WTC11 (cell line): Measurements from ENCODE around the gene PKIB.

ENCODE experiments used
- CREB1 ChIP-seq: sonication (generic); formaldehyde crosslinking; IDR thresholded peaks from 2 replicates; pipeline ENCODE4 v1.8.0; 2023; ENCODE audit warnings: mild to moderate bottlenecking, missing genetic modification reagents
- ETV6 ChIP-seq: sonication (generic); formaldehyde crosslinking; IDR thresholded peaks from 2 replicates; pipeline ENCODE4 v1.8.1; 2022; ENCODE audit warnings: mild to moderate bottlenecking, missing genetic modification reagents
- FOXP1 ChIP-seq: sonication (generic); formaldehyde crosslinking; IDR thresholded peaks from 2 replicates; pipeline ENCODE4 v1.8.0; 2022; ENCODE audit warnings: missing genetic modification reagents, mild to moderate bottlenecking, moderate library complexity, borderline replicate concordance
- JUN ChIP-seq: sonication (generic); formaldehyde crosslinking; IDR thresholded peaks from 2 replicates; pipeline ENCODE4 v1.8.0; 2023; ENCODE audit warnings: mild to moderate bottlenecking, missing genetic modification reagents
- KAT7 ChIP-seq: sonication (generic); formaldehyde crosslinking; IDR thresholded peaks from 2 replicates; pipeline ENCODE4 v1.8.1; 2023; ENCODE audit warnings: missing genetic modification reagents, mild to moderate bottlenecking, borderline replicate concordance
- NFYB ChIP-seq: sonication (generic); formaldehyde crosslinking; conservative IDR thresholded peaks from 2 replicates; pipeline ENCODE4 v1.8.0; 2022; ENCODE audit warnings: low read depth, missing genetic modification reagents
- TP53 ChIP-seq: sonication (generic); formaldehyde crosslinking; IDR thresholded peaks from 2 replicates; pipeline ENCODE4 v1.8.1; 2023; ENCODE audit warnings: mild to moderate bottlenecking, missing genetic modification reagents
- ZNF219 ChIP-seq: sonication (generic); formaldehyde crosslinking; IDR thresholded peaks from 2 replicates; pipeline ENCODE4 v1.8.0; 2023; ENCODE audit warnings: missing genetic modification reagents, mild to moderate bottlenecking, borderline replicate concordance
- ZNF423 ChIP-seq: fragments of 250-450 bp; sonication (Bioruptor Pico); IDR thresholded peaks from 2 replicates; pipeline ENCODE4 v2.1.2; 2022; ENCODE audit warnings: mild to moderate bottlenecking, moderate library complexity
- TF ChIP-seq, protein P1 (sequence below): fragments of 200-600 bp; IDR thresholded peaks from 2 replicates; pipeline ENCODE4 v1.8.0; 2022; ENCODE audit warnings: antibody characterized with exemption
- TF ChIP-seq, protein P2 (sequence below): sonication (generic); formaldehyde crosslinking; IDR thresholded peaks from 2 replicates; pipeline ENCODE4 v1.8.1; 2023; ENCODE audit warnings: mild to moderate bottlenecking, missing genetic modification reagents, moderate library complexity
- TF ChIP-seq, protein P3 (sequence below): sonication (generic); formaldehyde crosslinking; IDR thresholded peaks from 2 replicates; pipeline ENCODE4 v1.8.0; 2022; ENCODE audit warnings: mild to moderate bottlenecking, missing genetic modification reagents
- TF ChIP-seq, protein P4 (sequence below): fragments of 250-450 bp; sonication (Bioruptor Pico); IDR thresholded peaks from 2 replicates; pipeline ENCODE4 v2.1.2; 2022; ENCODE audit warnings: mild to moderate bottlenecking, moderate library complexity

DNA sequence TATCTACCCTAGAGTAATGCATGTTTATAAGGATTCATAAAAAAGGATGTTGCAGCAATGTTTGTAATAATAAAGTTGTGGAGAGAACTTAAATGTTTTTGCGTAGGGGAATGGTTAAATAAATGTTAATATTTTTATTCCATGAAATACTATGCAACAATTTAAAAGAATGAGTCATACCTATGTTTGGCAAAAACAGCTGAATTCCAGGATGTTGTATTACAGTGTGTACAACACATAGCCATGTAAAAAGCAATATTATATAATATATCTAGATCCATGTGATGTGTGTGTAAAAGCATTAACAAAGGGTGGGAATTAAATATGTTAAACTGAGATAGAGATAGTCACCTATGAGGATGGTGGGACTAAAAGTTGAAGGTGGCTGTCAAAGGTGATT is 21.1 kb upstream of the PKIB start:
- TF ChIP-seq, protein P1, sequence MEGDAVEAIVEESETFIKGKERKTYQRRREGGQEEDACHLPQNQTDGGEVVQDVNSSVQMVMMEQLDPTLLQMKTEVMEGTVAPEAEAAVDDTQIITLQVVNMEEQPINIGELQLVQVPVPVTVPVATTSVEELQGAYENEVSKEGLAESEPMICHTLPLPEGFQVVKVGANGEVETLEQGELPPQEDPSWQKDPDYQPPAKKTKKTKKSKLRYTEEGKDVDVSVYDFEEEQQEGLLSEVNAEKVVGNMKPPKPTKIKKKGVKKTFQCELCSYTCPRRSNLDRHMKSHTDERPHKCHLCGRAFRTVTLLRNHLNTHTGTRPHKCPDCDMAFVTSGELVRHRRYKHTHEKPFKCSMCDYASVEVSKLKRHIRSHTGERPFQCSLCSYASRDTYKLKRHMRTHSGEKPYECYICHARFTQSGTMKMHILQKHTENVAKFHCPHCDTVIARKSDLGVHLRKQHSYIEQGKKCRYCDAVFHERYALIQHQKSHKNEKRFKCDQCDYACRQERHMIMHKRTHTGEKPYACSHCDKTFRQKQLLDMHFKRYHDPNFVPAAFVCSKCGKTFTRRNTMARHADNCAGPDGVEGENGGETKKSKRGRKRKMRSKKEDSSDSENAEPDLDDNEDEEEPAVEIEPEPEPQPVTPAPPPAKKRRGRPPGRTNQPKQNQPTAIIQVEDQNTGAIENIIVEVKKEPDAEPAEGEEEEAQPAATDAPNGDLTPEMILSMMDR, result no peak
- TF ChIP-seq CREB1 (no peak), NFYB (CRISPR knock-in tag) (no peak), ZNF423 (no peak), ETV6 (CRISPR knock-in tag) (no peak), KAT7 (CRISPR knock-in tag) (no peak), TP53 (no peak), ZNF219 (no peak), FOXP1 (CRISPR knock-in tag) (no peak), JUN (no peak)
- TF ChIP-seq, protein P2, sequence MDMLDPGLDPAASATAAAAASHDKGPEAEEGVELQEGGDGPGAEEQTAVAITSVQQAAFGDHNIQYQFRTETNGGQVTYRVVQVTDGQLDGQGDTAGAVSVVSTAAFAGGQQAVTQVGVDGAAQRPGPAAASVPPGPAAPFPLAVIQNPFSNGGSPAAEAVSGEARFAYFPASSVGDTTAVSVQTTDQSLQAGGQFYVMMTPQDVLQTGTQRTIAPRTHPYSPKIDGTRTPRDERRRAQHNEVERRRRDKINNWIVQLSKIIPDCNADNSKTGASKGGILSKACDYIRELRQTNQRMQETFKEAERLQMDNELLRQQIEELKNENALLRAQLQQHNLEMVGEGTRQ (CRISPR knock-in tag), result no peak
- TF ChIP-seq, protein P3, sequence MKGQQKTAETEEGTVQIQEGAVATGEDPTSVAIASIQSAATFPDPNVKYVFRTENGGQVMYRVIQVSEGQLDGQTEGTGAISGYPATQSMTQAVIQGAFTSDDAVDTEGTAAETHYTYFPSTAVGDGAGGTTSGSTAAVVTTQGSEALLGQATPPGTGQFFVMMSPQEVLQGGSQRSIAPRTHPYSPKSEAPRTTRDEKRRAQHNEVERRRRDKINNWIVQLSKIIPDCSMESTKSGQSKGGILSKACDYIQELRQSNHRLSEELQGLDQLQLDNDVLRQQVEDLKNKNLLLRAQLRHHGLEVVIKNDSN (CRISPR knock-in tag), result no peak
- TF ChIP-seq, protein P4, sequence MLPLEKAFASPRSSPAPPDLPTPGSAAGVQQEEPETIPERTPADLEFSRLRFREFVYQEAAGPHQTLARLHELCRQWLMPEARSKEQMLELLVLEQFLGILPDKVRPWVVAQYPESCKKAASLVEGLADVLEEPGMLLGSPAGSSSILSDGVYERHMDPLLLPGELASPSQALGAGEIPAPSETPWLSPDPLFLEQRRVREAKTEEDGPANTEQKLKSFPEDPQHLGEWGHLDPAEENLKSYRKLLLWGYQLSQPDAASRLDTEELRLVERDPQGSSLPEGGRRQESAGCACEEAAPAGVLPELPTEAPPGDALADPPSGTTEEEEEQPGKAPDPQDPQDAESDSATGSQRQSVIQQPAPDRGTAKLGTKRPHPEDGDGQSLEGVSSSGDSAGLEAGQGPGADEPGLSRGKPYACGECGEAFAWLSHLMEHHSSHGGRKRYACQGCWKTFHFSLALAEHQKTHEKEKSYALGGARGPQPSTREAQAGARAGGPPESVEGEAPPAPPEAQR, result no peak
